Gastroesophageal sphincter (tissue), 3 donors: ENCODE measurements around the gene EMP1.

Source experiments
- EP300 ChIP-seq: sonication (generic); formaldehyde crosslinking; IDR thresholded peaks from one replicate; pipeline ENCODE4 v1.6.1; 2017; ENCODE audit warnings: antibody characterized with exemption, mild to moderate bottlenecking
- POLR2A ChIP-seq, 2 donors: fragments of 450-650 bp; IDR thresholded peaks; one replicate each; pipeline ENCODE4 v1.6.1; 2017; ENCODE audit warnings: antibody characterized with exemption in 2 of 2, mild to moderate bottlenecking in 2 of 2, moderate library complexity in 1 of 2
- POLR2AphosphoS5 ChIP-seq: sonication (generic); formaldehyde crosslinking; IDR thresholded peaks from one replicate; pipeline ENCODE4 v1.6.1; 2017; ENCODE audit warnings: antibody characterized with exemption
- TF ChIP-seq, protein P1 (sequence below), 4 experiments: fragments of 200-600 bp in 2 of 4; fragments of 450-650 bp in 2 of 4; sonication (generic) in 1 of 4; IDR thresholded peaks; one replicate each; pipeline ENCODE4 v1.5.1; 2017 to 2019; ENCODE audit warnings: antibody characterized with exemption in 4 of 4, mild to moderate bottlenecking in 2 of 4, moderate library complexity in 2 of 4

- TF ChIP-seq POLR2A (IDR thresholded peaks at IDR 0.05) (no peak), POLR2AphosphoS5 (peak; percentile 21), EP300 (no peak)
- TF ChIP-seq, protein P1, sequence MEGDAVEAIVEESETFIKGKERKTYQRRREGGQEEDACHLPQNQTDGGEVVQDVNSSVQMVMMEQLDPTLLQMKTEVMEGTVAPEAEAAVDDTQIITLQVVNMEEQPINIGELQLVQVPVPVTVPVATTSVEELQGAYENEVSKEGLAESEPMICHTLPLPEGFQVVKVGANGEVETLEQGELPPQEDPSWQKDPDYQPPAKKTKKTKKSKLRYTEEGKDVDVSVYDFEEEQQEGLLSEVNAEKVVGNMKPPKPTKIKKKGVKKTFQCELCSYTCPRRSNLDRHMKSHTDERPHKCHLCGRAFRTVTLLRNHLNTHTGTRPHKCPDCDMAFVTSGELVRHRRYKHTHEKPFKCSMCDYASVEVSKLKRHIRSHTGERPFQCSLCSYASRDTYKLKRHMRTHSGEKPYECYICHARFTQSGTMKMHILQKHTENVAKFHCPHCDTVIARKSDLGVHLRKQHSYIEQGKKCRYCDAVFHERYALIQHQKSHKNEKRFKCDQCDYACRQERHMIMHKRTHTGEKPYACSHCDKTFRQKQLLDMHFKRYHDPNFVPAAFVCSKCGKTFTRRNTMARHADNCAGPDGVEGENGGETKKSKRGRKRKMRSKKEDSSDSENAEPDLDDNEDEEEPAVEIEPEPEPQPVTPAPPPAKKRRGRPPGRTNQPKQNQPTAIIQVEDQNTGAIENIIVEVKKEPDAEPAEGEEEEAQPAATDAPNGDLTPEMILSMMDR (IDR thresholded peaks at IDR 0.05): no peak
These were observed 27.4 kb downstream of the EMP1 start for GRCh38 chr12:13223941-13224340.
